ENCODE measurements around the gene NEDD4L.
"Not testable (repeated sequence)": the region's sequence is repeated elsewhere in the genome, so short reads cannot be mapped to it uniquely, and the experiment has no call there.

NEDD4L gene

GRCh38 chr18:58043491-58044369 is at the start of gene NEDD4L:
TSS of gene NEDD4L (plus strand) at chr18:58044226. CDS start at chr18:58044661, 435 bp downstream.
- DNase-seq, result peak; percentile 90

- DNase-seq, result no peak
These were observed 48.7 kb upstream of the NEDD4L start for GRCh38 chr18:57995331-57995730.

- DNase-seq, result not testable (repeated sequence)
These were observed 47.1 kb upstream of the NEDD4L start for GRCh38 chr18:57996894-57997293.

- no peak for DNase-seq
These were observed 46.2 kb upstream of the NEDD4L start for GRCh38 chr18:57997820-57998219.

GRCh38 chr18:57998461-57998860 is 45.6 kb upstream of the NEDD4L start:
- no peak for DNase-seq

- no peak for DNase-seq
These were observed 39.7 kb upstream of the NEDD4L start for GRCh38 chr18:58004317-58004716.

GRCh38 chr18:58005011-58005410 is 39.0 kb upstream of the NEDD4L start:
- no peak for DNase-seq

GRCh38 chr18:58005885-58006523 is 38.0 kb upstream of the NEDD4L start:
- no peak for DNase-seq

GRCh38 chr18:58009166-58009565 is 34.9 kb upstream of the NEDD4L start:
- DNase-seq, result no peak

- DNase-seq, result no peak
These were observed 33.8 kb upstream of the NEDD4L start for GRCh38 chr18:58010265-58010664.

- no peak for DNase-seq
These were observed 31.7 kb upstream of the NEDD4L start for GRCh38 chr18:58012356-58012755.

- DNase-seq, result no peak
These were observed 30.5 kb upstream of the NEDD4L start for GRCh38 chr18:58013241-58014211.

GRCh38 chr18:58015065-58015780 is 28.8 kb upstream of the NEDD4L start:
- DNase-seq, result no peak

- no peak for DNase-seq
These were observed 26.8 kb upstream of the NEDD4L start for GRCh38 chr18:58017267-58017666.

GRCh38 chr18:58020567-58021107 is 23.4 kb upstream of the NEDD4L start:
- no peak for DNase-seq

GRCh38 chr18:58021504-58021903 is 22.5 kb upstream of the NEDD4L start:
- DNase-seq, result no peak

- no peak for DNase-seq
These were observed 20.9 kb upstream of the NEDD4L start for GRCh38 chr18:58023108-58023507.

- DNase-seq, result no peak
These were observed 19.9 kb upstream of the NEDD4L start for GRCh38 chr18:58024139-58024538.

GRCh38 chr18:58025205-58025604 is 18.8 kb upstream of the NEDD4L start:
- no peak for DNase-seq

GRCh38 chr18:58025733-58026132 is 18.3 kb upstream of the NEDD4L start:
- DNase-seq, result no peak

GRCh38 chr18:58026395-58026794 is 17.6 kb upstream of the NEDD4L start:
- DNase-seq, result no peak

GRCh38 chr18:58026857-58027256 is 17.2 kb upstream of the NEDD4L start:
- DNase-seq, result no peak
